ENCODE measurements around the gene C6orf15.
A peak's percentile ranks its signal among the peaks of the same experiment; 100 is the strongest.

The C6orf15 gene

DNA sequence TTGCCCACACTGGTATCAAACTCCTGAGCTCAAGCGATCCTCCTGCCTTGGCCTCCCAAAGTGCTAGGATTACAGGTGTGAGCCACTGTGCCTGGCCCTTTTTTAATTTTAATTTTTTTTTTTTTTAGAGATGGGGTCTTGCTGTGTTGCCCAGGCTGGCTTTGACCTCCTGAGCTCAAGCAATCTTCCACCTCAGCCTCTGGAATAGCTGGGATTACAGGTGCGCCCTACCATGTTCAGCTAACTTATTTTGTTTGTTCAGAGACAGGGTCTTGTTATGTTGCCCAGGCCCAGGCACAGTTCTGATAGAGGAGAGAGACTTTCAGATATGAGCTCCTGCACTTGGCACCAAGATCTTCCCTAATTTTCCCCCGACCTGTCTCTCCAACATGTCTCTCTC lies 18.4 kb upstream of the C6orf15 start:
- DNase-seq (ENCODE audit: low spot score) = no peak

DNA sequence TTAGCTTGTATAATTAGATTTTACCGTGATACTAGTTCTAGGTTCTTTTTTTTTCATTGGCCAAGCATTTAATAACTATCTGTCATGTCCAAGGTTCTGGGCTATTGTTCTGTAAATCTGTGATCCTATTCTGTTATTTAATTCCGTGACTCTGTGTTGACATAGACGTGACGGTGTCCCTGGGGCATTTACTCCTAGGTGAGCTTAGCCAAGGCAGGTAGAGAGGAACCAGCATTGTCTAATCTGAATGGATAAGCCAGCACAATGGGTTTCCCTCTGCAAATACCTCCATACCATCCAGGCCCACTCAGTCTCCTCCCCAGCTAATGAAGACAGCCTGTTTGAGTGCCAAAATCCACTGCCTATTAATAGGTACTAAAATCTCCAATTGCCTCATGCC lies 16.8 kb upstream of the C6orf15 start:
- DNase-seq (ENCODE audit: low spot score) = no peak

DNA sequence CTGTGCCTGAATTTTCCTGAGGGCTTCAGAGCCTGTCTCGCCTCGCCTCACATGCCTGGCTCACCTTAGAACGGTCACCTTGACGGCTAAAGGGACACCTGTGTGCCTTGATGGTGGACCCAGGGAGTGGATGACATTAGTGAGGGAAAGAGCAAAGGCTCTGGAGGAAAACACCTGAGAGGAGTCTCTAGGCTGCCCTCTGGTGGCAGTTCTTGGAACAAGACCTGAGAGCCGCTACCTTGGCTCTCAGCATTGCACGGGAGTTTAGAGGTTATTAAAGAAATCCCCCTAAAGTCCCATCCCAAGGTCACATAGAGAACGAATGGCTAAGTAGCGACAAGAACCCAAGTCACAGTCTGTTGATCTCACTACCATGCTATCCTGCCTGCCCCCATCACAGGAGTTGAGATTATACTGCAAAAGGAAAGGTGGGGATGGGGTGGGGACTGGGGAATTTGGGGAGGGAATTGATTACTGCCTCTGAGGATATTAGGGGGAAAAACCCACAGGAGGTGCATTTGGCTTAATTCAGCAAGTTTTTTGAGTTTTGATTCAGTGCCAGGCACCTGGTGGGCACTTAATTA lies 15.8 kb upstream of the C6orf15 start:
- DNase-seq (ENCODE audit: low spot score) = peak; percentile 49

DNA sequence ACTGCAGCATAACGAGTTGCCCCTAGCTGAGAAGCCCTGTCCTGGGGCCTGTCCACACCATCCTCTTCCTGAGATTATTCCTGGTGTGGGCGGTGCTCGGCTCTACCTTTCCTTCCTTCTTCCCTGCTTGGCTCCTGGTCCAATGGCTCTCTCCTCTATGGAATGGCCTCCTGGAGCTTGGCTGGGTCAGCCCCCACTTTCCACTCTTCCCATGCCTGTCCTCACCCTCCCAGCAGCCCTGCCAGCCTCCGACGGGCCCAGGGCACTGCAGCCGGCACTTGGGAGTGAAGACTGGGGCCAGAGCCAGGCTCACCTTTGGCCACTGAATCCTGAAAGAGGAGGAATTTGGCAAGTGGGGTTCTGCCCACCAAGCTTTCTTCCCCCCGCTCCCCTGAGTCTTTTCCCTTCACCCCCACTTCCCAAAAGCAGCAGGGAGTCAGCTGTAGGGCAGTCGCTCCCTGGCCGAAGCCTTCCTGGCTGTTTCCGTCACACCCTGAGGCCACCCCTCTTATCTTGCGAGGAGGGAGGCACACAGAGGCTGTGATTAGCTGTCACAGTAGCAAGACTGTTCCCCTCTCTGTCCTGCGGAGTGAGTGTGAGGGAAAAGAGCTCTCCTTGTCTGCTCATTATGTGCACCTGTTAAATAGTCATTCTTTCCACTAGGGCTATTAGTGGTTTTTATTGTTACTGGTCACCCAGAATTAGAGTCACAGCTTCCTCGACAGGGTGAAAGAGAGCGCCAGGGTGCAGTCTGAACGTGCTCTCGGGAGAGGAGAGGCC lies 14.2 kb upstream of the C6orf15 start:
- no peak for DNase-seq (ENCODE audit: low spot score)

DNA sequence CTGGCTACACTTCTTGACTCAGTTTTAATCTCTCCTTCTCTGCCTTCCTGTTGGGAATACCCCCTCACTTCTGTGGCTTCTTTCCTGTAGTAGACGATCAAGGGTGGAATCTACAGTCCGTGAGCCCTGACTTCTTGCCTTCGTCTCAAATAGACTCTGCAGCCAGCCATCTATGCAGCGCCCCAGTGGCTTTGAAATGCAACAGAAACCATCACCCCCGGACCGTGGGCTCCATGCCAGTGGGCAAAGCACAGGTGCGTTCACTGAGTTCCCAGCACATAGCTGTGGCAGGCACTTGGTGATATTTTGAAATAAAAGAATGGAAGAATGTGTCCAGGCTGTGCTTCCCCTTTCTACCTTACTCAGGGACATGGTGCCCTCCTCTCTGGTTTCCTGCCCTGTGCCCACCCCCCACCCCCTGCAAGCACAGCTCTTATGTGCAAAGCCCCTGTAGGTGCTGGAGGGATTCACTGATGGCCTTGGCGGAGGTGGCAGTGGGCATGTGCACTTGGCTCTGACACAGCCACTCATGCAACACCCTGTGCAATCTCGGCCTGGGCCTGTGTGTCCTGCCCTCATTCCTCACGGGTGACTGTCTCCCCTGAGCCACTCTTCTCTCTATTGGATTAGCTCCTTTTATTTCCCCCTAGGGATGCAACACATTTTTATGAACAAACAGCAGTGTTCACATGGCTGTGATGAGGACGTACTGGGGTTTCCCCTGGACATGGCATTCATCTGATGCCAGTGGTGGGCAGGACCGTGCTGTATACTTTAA lies 13.4 kb upstream of the C6orf15 start:
- DNase-seq (ENCODE audit: low spot score) = no peak

DNA sequence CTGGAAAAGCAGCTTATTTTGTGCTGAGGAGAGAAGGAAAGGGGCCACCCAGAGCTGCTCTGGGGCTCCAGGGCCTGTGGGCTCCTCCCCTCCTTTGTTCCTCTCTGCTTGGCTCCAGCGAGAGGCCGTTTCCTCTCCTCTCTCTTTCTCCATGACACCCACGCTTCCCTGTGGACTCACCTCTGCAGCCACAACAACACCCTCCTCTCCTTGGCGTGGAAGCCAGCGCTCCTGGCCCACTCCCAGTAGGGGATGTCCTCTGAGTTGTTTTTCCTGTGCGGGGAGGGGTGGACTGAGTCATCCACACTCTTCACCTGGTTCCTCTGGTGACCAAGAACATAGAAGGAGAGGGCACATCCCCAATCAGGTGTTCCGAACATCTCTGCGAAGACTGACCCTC lies 12.8 kb upstream of the C6orf15 start:
- DNase-seq (ENCODE audit: low spot score) = no peak

DNA sequence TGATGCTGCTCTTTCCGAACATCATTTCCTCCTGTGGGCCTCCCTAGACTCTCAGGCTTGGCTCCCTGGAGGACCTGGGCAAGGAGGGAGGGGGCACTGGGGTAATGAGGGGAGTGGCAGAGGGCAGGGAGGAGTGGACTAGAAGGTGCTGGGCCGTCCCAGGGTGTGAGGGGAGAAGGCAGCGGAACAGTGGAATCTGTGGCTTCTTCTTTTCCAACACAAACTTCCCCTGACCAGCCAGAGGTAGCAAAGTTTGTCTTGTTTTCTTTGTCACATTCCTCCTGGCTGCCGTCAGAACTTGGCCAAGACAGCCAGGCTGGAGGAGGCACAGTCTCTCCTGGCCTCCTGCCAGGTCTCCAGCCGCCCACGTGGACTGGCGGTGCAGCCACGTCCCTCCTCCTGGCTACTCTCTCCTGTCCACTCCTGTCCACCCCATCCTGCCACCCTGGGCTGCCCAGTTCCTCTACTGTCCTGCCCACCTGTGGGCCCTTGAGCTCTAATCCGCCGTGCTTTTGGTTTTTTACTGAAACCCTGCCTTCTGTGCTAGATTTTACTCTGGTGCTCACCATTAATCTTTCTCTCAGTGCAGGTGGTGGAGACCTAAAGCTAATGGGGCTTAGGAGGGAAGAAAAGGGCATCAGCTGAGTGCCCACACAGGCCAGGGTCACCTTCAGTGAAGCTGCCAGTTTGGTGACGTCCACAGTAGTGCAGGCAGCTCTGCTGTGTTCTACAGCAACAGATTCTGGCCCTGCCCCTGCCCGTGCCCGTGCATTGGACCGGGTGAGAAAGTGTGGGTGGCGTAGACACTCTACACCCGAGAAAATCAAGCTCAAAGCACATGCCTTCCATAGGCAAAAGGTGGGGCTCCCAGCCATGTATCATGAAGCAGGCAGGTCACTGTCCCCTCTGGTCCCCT lies 10.7 kb upstream of the C6orf15 start:
- DNase-seq (ENCODE audit: low spot score) = no peak

DNA sequence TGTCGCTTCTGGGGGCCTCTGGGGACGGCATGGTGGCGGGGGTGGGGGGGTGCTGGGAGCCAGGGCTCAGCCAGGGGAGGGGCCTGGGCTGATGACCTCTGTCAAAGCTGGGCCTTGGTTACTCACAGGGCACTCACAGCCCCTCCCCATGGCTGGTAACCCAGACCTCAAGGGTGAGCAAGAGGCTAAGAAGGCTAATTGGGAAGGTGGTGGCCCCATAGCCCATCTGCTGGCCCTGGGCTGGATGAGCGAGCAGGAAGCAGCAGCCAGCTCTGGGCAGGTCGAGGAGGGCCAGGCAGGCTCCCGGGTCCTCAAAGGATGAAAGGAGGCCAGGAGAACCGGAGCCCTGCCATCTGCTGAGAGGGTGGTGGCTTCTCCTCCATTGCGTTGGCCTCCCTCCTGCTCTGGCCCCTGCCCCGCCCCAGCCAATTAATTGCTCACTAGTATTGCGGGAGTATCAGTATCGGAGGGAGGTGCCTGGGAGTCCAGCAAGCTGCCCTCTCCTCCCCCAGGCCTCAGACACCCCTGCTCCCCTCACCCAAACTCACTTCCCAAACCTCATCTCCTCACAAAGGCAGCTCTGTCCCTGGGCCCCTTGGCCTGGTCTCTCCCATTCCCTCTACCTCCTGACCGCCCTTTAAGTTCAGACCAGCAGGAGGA lies 8.9 kb upstream of the C6orf15 start:
- DNase-seq (ENCODE audit: low spot score) = no peak

DNA sequence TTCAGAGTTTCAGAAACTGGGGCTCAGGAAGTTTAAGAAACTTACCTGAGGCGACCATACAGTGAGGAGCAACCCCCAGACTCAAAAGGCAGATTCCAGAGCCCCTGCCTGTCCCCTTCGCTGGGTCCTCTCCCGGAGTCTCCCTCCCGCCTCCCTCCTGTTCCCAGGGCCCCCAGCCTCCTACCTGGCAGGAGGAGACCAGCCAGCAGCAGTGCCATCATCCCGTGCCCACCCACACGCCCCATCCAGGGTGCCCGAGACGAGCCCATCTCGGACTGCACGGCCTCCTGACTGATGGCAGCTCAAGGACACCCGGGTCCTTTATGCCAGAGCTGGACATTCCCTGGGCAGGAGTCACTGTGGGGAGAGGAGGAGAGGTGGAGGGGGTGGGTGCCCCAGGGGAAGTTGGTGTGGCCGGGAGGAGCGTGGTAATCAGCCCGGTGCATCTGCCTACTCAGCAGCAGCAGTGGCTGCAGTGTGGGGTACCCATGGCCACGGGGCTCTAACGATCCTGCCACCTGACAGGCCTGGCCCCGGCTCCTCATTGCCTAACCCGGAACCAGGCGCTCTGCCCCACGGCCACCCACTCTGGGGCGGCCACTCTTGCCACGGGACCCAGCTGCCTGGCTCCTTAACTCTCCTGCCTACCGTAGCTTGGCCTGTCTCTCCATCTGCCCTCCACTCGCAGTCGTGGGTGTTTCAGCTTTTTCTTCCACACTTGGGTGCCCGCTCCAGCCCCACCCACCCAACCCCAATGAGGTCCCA lies 8.0 kb upstream of the C6orf15 start, which contains the start of gene CDSN:
TSS of gene CDSN (minus strand) at position 296 of the 765 bp plus-strand sequence. CDS start at position 269, 27 bp downstream.
- DNase-seq (ENCODE audit: low spot score) = no peak

DNA sequence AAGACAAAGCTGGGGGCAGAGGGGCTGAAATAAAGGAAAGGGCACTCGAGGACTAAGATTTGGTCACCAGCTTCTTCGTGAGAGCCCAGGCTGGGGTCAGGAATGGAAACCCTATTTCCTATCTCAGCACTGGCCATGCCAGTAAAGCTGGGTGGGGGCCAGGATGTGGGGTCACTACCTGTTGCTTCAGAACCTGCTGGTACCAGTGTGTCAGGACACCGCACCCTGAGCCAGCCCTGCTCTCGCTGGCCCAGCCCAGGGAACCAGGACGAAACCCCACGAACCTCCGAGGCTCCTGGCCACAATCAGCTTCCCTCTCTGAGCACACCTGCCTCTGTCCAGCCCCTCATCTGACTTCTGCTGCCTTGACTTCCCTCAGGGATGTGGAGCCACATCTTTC lies 5.8 kb upstream of the C6orf15 start:
- DNase-seq (ENCODE audit: low spot score) = no peak

DNA sequence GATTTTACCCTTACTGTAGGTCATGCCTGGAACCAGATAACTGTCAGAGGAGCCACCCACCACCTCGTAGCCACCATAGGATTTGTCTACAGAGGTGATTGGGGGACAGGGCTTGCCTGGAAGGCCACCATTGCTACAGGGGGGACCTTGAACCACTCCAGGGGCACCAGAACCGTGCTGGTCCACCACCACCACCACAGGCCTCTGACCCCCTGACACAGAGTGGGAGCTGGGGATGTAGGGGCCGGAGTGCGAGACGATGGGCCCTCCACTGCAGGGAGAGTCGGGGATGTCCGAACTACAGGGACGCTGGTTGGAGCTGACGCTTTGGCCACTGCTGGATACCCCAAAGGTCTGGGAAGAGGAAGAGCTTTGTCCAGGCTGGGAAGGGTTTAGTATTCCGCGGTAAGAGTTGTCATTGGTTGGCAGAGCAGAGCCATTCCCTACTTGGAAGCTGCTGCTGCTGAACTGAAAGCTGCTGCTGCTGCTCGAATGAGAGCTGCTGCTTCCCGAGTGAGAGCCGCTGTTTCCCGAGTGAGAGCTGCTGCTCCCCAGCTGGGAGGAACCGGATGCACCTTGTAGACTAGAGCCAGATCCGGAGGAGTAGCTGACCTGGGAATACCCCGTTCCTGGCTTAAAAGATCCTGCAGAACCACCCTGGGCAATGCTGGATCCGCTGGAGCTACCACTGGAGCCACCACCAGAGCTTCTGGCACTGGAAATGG lies 4.4 kb upstream of the C6orf15 start:
- no peak for DNase-seq (ENCODE audit: low spot score)

DNA sequence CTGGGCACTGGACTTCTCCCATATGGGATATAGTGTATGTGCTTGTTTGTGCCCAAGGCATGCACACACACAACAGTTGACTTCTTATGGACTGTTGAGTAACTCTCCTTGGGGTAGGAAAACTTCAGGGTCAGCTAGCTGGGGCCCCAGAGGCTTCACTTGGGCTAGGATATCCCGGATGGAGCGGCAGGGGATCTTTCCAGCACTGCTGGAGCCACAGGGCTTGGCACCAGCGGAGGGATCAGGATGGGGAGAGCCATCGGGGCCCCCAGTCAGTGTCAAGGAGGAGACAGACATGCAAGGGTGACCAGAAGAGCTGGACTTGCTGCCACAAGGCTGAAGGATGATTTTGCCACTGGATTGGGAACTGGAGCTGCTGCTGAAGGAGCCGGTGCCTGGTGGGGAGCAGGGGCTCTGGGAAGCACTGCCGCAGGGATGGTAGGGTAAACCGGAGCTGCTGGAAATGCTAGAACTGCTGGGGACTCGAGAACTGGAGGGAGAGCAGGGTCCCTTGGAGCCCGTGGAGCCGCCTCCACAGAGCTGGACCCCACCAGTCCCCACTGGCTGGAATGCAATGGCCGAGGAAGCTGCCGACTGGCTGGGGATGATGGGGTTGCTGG lies 3.7 kb upstream of the C6orf15 start:
- DNase-seq (ENCODE audit: low spot score) = no peak

DNA sequence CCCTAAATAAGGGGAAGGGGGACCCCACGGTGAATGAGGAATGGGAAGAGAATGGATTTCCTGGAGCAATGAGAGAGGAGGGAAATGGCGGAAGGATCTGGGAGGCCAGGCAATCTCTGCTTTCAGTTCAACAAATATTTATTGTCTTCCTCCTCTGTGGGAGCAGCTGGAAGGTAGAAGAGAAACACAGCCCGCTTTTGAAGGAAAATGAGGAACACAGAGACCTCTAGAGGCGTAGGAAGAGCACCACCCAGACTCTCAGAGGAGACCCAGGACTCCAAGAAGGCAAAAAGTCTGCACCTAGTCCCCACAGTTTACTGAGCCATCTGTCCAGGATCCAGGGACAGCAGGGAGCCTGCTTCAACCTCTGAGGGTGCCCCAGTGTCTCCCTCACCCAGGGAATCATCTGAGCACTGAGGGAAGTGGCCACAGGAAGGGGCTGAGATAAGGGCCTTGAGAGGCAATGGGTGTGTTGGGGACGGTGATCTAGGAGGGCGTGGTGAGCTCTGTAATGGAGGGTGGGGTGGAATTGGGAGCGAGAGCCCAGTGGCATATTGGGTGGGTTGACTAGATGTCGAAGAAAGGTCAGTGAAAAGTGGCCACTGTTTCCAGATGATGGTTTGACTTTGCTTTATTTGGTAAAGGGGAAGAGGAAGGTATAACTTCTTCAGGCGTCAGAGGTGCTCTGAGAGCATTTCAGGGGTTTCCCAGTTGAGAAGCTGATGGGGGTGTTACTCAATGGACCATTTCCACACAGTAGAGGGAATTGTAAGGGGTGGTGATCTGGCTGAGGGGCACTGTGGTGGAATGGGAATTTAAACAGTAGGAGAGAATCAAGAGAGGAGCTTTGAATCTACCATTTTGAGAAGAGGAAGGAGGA lies 2.8 kb upstream of the C6orf15 start:
- DNase-seq (ENCODE audit: low spot score) = no peak

DNA sequence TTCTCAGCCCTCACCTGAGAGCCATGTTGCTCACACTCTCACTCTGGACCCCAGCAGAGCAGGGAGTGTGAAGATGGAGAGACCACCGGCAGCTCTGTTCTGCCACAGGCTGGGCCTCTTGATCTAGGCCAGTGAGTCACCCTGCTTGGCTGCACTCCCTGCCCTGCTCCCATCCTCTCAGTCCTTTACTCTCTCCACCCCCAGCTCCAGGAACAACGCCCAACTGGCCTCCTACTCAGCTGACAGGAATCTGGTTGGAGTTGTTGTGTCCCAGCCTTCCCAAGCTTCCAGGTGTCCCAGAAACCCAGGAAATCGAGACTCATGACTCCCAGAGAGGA lies 2.1 kb upstream of the C6orf15 start, which contains the start of gene PSORS1C1:
TSS of gene PSORS1C1 (plus strand) at position 260 of the 338 bp plus-strand sequence. CDS start 14,833 bp downstream, outside the sequence.
- DNase-seq (ENCODE audit: low spot score) = no peak

DNA sequence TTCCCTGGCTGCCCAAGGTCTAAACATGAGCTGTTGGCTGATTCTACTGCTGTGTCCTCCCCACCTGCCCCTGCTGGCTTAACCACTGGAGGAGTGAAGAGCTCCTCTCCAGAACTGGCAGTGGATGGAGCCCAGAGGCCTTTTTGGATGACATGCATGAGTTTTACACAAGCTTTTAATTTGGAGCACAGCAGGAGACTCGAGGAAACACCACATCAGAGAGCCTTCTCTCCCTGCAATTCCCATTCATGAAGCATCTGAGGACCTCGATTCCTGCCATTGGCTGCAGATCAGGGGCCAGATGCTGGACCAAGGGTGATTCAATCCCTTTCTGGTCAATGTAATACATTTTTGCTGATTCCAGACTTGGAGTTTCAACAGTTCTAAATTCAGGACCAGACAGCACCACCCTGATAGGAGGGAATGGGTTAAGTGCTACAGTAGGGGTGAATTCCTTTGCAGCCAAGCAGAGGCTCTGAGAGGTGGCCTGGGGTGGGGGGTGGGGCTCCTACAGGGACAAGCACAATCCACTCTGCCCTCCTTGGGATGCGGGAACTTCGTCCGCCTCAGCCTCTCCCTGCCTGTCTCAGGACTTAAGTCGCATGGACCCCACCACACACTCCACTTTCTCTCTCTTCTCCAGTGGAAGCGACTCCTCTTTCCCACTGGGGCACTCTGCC lies 1.6 kb upstream of the C6orf15 start:
- DNase-seq (ENCODE audit: low spot score) = no peak

DNA sequence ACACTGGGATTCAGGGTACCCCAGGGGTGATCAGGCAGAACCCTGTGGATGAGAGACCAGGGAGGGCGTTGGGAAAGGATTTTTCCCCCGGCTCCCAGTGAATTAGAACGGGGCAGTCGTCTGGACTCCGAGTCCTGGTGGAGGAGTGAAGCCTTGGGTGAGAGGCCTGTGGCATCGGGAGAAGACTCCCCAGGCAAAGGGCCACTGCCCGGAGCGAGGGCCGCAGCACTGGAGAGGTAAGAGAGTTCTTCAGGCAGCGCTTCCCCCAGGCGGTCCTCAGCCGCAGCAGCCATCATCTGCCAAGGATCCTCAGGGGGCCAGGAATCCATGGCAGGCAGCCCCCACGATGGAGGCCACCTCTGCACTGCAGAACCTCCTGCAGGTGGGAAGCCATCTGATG lies 663 bp downstream of the C6orf15 start:
- DNase-seq (ENCODE audit: low spot score) = no peak

DNA sequence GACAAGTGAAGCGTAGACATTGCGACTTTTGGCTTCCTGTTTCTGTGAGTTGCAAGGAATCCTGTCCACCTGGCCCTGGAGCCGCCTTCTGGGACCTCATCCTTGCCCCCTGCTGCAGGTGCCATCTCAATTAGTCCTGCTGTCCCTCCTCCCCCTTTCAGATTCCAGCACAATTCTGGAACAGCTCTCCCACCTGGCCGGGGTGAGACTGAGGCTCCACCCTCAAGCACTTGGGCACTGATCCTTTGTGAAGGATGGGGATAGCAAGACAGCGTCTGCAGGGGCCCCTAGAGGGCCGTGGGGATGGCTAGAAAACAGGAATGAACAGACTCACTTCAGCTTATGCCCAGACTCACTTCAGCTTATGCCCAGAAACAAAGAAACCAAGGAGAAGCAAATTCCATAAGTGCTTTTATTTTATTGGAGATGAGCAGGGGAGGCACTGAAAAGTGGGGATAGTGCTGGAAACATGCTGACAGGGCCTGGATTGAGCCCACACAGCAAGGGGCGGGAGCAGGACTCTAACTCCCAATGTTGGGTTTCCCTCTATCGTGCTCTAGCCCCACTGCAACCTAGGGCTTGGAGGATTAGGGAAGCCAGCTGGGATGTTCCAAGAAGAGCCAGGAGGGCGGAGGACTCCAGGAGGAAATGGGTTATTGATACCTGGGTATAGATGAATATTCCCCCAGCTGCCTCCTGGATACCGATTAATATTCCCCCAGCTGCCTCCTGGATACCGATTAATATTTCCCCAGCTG lies 1.4 kb downstream of the C6orf15 start:
- DNase-seq (ENCODE audit: low spot score) = no peak

All from SK-N-DZ (cell line).